Prostate gland (tissue), 2 donors: ENCODE measurements around the gene GMDS.

ENCODE experiments used
- CTCF ChIP-seq, 4 experiments: fragments of 200-600 bp in 2 of 4; fragments of 450-650 bp in 2 of 4; sonication (generic) in 2 of 4; IDR thresholded peaks; 1 replicate in 3 of 4; 2 replicates in 1 of 4; pipeline ENCODE4 v1.5.1; 2016 to 2019; ENCODE audit warnings: antibody characterized with exemption in 4 of 4, mild to moderate bottlenecking in 2 of 4, moderate library complexity in 2 of 4
- POLR2AphosphoS5 ChIP-seq: sonication (generic); formaldehyde crosslinking; IDR thresholded peaks from one replicate; pipeline ENCODE4 v1.6.1; 2017; ENCODE audit warnings: antibody characterized with exemption

DNA sequence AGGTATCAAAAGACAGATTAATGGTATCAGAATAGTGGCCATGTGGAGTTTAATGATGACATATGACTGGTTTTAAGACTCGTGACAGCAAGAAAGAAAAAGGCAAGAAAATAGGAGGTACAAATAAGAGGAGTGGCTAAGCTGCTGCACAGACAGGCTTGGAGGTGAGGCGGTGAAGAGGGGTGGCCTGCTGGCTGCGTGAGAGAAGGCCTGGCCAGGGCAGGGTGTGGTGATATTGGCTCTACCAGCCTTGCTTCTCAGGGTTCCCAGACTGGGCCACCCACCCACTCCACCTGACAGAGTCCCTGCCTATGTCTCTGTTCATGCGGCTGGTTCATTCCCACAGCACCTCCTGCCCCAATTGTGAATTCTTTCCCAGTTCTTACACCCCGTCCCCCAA, 529.0 kb downstream of the GMDS start:
- TF ChIP-seq CTCF (IDR thresholded peaks at IDR 0.05) (no peak), POLR2AphosphoS5 (no peak)
